ENCODE measurements around the gene ATXN10. TPM values are rescaled to one million over a fixed set of nuclear protein-coding genes. Genes with fewer than 3 reads are reported as not detected.
A peak's percentile ranks its signal among the peaks of the same experiment; 100 is the strongest.

ATXN10 gene
- total RNA-seq, 2 donors from 2014 or later, result 55.8 to 89.1 TPM

DNA sequence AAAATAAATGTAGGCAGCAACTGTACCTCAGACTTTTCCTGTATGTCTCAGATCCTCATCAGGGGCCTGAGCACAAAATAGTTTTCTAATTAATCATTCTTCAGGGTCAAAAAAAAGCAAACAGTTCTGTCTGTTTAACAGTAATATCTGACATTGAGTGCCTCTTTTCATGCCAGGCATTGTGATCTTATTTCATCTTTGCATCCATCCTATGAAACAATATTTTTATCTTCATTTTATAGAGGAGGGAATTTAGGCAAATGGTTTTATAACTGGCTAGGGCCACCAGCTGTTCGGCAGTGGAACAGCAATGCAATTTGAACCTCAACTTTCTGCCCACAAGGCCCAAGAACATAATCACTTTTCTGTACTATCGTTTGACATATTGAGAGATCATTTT is 159.8 kb downstream of the ATXN10 start:
- Mint-ChIP-seq H3K4me1 (no peaks in the 10 kb centered on the region), H3K27ac (no peak overlapping the region), H3K4me3 (no peak overlapping the region), H3K27me3 (no peaks in the 10 kb centered on the region), H3K9me3 (no peaks in the 10 kb centered on the region), H3K36me3 (ENCODE audit: low read depth) (peaks cover 28% of the 10 kb centered on the region)
- ATAC-seq (replicated peaks), result no peak

DNA sequence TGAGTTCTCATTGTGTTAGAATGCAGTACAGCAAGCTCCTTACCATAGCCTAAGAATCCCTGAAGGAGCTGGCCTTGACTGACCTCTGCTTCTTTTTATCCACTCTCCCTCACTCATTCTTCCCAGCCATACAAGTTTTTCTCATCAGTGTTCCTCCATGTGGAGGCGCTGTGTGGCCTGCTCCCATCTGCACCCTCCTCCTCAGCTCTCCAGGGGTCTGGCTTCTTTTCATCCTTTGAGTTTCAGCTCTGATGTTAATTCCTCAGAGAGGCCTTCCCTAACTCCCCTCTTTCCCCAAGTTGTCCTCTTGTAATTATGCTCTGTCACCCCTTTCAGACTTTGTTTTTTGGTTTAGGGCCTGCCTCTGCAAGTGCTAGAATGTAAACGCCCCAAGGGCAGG is 160.5 kb downstream of the ATXN10 start:
- no peaks in the 10 kb centered on the region for H3K4me1 Mint-ChIP-seq
- peaks cover 28% of the 10 kb centered on the region for H3K36me3 Mint-ChIP-seq (ENCODE audit: low read depth)
- no peaks in the 10 kb centered on the region for H3K9me3 Mint-ChIP-seq
- no peak overlapping the region for H3K4me3 Mint-ChIP-seq
- ATAC-seq (replicated peaks), result no peak
- H3K27me3 Mint-ChIP-seq, result no peaks in the 10 kb centered on the region
- peak overlapping the region; percentile 15 for H3K27ac Mint-ChIP-seq

DNA sequence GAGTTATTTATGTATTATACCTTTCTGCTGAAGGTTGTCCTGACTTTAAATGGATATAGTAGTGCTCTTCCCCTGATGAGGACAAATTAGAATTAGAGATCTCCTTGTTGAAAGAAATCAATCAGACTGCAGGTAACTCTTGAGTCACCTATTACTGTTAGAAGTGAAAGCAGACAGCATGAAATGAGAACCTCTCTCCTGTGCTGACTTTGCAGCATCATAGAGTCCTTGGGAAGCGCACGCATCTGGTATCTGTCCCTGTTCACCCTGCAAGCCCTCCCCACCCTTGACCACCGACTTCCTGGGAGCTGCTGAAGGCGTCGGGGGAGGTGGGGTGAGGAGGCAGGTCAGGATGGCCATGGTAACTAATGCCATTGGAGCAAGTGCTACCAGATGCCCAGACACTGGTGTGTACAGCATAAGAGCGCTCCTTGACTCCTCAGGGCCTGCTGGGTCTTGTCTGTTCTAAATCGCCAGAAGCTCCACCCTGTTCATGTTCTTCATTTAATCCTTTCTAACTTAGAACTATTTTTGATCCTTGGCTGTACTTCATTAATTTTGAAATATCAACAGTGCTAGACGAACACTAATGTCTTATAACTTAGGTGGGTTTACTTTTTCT is 161.4 kb downstream of the ATXN10 start:
- H3K9me3 Mint-ChIP-seq, result no peaks in the 10 kb centered on the region
- no peaks in the 10 kb centered on the region for H3K4me1 Mint-ChIP-seq

DNA sequence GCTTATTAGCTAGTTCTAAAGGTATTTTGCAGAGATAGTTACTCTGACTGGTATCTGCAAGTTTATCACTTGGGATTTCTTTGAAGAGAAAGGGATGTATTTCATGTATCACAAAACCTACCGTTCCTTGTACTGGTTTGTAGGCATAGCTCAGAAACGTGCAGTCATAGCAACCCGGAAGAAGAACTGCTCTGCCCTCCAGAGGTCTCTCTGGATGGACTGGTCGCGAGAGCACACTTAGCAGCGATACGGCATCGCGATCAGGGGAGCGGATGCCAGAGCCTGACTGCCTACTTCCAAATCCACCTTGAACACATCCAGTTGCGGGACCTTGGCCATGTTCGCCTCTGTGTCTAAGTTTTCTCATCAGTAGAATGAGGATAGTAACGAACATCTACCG is 162.0 kb downstream of the ATXN10 start:
- Mint-ChIP-seq H3K4me1 (no peaks in the 10 kb centered on the region), H3K36me3 (ENCODE audit: low read depth) (peaks cover 25% of the 10 kb centered on the region), H3K9me3 (no peaks in the 10 kb centered on the region), H3K27me3 (no peaks in the 10 kb centered on the region), H3K4me3 (no peak overlapping the region), H3K27ac (no peak overlapping the region)
- no peak for ATAC-seq (replicated peaks)

More for the DNA sequence above, 161.4 kb downstream of the ATXN10 start:
- no peak overlapping the region for H3K4me3 Mint-ChIP-seq
- no peak overlapping the region for H3K27ac Mint-ChIP-seq
- no peaks in the 10 kb centered on the region for H3K27me3 Mint-ChIP-seq
- H3K36me3 Mint-ChIP-seq (ENCODE audit: low read depth), result peaks cover 22% of the 10 kb centered on the region
- no peak for ATAC-seq (replicated peaks)

DNA sequence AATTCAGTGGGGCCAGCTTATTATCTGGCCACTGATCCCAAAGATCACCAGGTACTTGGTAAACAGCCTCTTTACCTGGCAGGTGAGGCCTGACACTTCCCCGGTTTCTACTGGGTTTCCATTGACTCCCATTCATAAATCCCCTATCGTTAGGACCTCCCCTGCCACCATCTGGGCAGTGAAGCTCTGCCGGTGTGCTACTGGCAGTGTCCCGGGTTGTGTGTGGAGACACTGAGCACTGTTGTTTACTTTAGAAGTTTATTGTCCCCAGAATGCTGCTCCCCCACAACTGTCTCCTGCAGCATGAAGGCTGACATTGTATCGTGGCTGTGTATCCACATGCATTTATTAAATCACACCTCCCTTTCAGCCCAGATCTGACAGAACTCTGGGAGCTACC is 162.6 kb downstream of the ATXN10 start:
- no peaks in the 10 kb centered on the region for H3K9me3 Mint-ChIP-seq
- no peak for ATAC-seq (replicated peaks)
- no peak overlapping the region for H3K27ac Mint-ChIP-seq
- H3K27me3 Mint-ChIP-seq, result no peaks in the 10 kb centered on the region
- no peak overlapping the region for H3K4me3 Mint-ChIP-seq
- H3K36me3 Mint-ChIP-seq (ENCODE audit: low read depth), result peaks cover 28% of the 10 kb centered on the region
- H3K4me1 Mint-ChIP-seq, result no peaks in the 10 kb centered on the region

DNA sequence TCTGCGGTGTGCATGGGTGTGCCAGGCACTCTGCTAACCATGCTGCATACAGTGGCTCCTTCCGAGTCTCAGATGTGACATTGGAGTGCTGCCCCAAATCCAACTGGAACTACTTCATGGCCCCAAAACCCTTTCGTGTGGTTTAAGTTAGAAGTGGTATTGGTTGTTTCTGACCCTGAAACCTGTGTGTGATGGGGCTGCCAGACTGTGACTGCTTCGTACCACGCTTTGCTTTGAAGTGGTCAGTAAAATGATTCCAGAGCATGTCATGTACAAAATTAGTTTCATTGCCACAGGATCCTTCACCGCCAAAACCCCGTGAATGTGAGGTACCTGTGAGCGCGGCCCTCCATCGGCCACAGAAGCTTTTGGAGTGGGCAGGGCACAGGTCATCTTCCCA is 163.2 kb downstream of the ATXN10 start:
- no peak overlapping the region for H3K4me3 Mint-ChIP-seq
- no peaks in the 10 kb centered on the region for H3K4me1 Mint-ChIP-seq
- no peaks in the 10 kb centered on the region for H3K27me3 Mint-ChIP-seq
- H3K36me3 Mint-ChIP-seq (ENCODE audit: low read depth), result peaks cover 34% of the 10 kb centered on the region
- ATAC-seq (replicated peaks), result no peak
- no peak overlapping the region for H3K27ac Mint-ChIP-seq
- H3K9me3 Mint-ChIP-seq, result no peaks in the 10 kb centered on the region

DNA sequence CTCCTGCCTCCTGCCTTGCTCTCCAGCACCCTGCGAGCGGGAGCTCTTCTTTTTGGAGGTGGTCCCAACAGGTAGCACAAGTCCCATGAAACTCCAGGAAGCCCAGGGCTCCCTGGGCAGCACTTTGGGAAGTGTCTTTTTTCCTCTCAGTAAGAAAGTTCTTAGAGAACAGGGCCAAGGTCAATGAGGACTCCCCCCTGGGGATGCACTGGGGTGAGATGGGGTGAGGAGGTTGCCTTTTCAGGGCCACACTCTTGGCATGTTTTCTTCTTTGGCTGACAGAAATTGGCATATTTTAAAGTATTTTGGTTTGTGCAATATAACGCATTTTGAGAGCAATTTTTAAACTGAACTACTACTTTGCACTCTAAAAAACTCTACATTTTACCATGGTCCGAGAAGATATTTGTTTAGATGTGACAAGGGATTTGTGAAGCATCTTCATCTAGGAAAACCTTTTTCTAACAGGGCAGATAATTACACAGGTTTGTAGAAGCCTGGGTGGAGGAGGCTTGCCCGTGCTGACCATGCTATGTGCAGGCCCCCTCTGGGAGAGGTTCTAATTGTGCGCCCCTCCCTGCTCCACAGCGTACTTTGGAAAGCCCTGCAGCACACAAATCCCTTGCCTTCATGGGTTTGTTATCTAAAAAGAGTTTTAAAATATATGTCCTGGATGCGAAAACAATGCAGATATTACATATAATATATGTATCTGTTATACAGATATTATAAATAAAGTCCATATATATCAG is 165.0 kb downstream of the ATXN10 start:
- Mint-ChIP-seq H3K36me3 (ENCODE audit: low read depth) (peaks cover 44% of the 10 kb centered on the region), H3K27ac (no peak overlapping the region), H3K27me3 (no peaks in the 10 kb centered on the region), H3K4me1 (no peaks in the 10 kb centered on the region), H3K4me3 (no peak overlapping the region), H3K9me3 (no peaks in the 10 kb centered on the region)
- no peak for ATAC-seq (replicated peaks)

DNA sequence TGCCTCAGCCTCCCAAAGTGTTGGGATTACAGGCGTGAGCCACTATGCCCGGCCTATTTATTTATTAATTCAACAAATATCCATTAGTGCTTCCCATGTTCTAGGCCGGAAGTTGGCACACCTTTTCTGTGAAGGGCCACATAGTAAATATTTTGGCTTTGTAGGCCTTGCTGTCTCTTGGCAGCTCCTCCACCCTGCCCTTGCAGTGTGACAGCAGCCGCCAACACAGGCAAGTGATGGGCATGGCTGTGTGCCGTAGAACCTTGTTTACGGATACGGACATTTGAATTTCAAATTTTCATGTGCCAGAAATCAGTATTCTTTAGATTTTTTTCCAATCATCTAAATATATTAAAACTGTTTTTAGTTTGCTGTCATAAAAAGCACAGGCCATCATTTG is 165.9 kb downstream of the ATXN10 start:
- H3K9me3 Mint-ChIP-seq, result no peaks in the 10 kb centered on the region
- no peak for ATAC-seq (replicated peaks)
- no peak overlapping the region for H3K4me3 Mint-ChIP-seq
- H3K27ac Mint-ChIP-seq, result no peak overlapping the region
- H3K4me1 Mint-ChIP-seq, result no peaks in the 10 kb centered on the region
- peaks cover 53% of the 10 kb centered on the region for H3K36me3 Mint-ChIP-seq (ENCODE audit: low read depth)
- no peaks in the 10 kb centered on the region for H3K27me3 Mint-ChIP-seq

DNA sequence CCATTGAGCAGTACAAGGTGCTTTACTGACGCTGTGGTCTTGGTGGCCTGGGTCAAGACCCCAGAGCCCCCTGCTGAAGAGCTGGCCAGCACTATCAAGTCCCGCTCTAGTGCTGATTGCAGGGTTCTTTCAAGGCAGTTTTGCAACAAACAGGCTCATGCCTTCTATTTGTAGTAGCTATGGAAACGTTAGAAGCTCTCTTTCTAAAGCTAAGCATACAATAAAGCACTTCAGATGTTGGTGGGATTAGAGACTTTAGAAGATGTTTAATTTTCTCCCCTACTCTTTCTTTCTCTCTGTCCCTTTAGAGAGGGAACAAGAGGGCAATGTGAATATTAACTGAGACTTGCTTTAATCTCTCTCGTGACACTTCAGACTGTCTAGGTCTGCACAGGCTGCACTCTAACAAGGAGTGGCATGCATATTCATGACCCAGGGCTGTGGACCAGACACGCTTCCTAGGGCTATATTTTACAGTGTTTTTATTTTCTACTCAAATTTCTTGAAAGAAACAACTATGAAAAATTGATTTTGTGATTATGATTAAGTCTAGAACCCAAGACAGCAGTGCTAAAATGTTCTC is 166.8 kb downstream of the ATXN10 start:
- no peaks in the 10 kb centered on the region for H3K4me1 Mint-ChIP-seq
- ATAC-seq (replicated peaks), result no peak
- peaks cover 55% of the 10 kb centered on the region for H3K36me3 Mint-ChIP-seq (ENCODE audit: low read depth)
- no peak overlapping the region for H3K4me3 Mint-ChIP-seq
- H3K27ac Mint-ChIP-seq, result no peak overlapping the region
- H3K27me3 Mint-ChIP-seq, result no peaks in the 10 kb centered on the region
- no peaks in the 10 kb centered on the region for H3K9me3 Mint-ChIP-seq

DNA sequence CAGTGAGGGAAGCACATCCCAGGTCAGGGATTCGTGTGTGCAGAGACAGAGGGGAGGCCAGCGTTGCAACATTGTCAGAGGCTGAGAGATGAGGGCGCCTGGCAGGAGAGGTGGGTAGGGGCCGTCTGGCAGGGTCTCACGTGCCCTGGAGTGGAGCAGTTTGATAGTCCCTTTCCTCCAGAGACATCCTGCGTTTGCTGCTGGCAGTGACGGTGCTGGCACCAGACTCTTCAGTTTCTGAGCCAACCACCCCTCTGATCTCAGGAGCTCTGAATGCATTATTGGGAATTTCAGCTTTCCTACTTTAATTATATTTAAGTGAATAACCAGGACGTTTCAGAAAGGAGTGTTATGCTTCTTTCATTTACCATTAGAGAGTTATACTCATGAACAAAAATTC is 168.8 kb downstream of the ATXN10 start:
- Mint-ChIP-seq H3K4me3 (no peak overlapping the region), H3K36me3 (ENCODE audit: low read depth) (peaks cover 73% of the 10 kb centered on the region), H3K9me3 (no peaks in the 10 kb centered on the region), H3K4me1 (no peaks in the 10 kb centered on the region), H3K27me3 (no peaks in the 10 kb centered on the region), H3K27ac (no peak overlapping the region)
- ATAC-seq (replicated peaks), result no peak

DNA sequence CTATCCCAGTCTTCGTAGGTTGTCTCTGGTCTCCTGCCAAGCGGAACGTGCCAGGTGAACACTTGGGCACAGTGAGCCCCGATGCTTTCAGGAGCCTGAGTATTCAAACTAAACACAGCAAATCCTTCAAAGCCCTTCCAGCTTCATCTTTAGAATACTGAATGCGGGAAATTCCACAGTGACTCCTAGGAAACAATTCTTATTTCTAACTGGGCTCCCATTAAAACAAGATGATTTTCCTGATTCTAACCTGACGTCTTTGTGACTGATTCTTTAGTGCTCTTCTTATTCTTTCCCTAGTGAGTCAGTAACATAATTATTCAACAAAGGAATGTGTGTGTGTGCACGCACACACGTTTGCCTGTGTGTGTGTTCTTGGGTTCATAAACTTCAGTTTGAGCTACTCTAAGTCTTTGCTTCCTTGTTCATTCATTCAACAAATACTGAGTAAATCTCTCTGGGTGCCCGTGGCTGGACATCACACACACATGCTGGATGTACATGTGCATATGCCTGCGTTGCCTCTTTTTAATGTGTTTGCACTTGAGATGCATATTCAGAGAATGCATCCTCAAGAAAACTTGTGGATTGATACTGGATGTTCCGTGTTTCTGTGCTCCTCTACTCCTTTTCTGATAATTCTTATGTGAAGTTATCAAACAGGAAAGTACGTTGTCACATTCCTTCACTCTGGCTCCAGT is 170.8 kb downstream of the ATXN10 start:
- no peak for ATAC-seq (replicated peaks)
- H3K27ac Mint-ChIP-seq, result no peak overlapping the region
- H3K4me3 Mint-ChIP-seq, result no peak overlapping the region
- H3K36me3 Mint-ChIP-seq (ENCODE audit: low read depth), result peaks cover 70% of the 10 kb centered on the region
- H3K9me3 Mint-ChIP-seq, result no peaks in the 10 kb centered on the region
- no peaks in the 10 kb centered on the region for H3K4me1 Mint-ChIP-seq
- no peaks in the 10 kb centered on the region for H3K27me3 Mint-ChIP-seq

DNA sequence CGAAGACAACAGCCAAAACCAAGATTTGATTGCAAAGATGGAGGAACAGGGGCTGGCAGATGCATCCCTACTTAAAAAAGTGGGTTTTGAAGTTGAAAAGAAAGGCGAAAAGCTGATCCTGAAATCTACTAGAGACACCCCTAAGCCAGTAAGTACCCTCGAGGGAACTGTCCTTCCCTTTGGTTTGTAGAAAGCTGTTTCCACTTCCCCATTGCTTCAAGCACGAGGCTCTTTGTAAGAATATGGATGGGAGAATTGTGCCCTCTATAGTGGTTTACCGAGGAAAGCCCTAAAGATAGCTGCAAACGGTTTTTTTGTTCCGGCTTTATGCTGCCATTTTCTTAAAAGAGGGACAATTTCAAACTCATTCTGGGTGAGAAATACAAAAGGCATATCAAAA is 171.4 kb downstream of the ATXN10 start:
- Mint-ChIP-seq H3K4me1 (no peaks in the 10 kb centered on the region), H3K27me3 (no peaks in the 10 kb centered on the region), H3K9me3 (no peaks in the 10 kb centered on the region), H3K36me3 (ENCODE audit: low read depth) (peaks cover 76% of the 10 kb centered on the region), H3K27ac (no peak overlapping the region), H3K4me3 (no peak overlapping the region)
- ATAC-seq (replicated peaks), result no peak

DNA sequence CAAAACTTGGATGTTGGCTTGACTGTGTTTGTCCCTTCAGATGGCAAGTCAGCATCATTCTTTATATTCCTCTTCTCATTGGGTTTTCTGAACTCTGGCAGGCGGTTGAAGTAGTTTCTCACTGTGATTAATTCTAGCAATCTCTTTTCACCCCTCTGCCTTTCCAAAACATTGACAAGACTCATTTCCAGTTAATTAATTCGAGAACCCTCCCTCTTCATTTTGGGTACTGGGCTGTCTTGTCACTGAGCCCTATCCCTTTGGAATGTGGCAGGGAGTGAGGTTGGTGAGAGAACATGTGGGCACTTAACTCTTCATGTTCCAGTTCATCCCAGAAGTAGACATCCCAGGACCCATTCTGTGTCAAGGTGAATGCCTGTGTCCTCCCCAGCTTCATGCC is 172.4 kb downstream of the ATXN10 start:
- Mint-ChIP-seq H3K27me3 (no peaks in the 10 kb centered on the region), H3K4me3 (no peak overlapping the region), H3K27ac (no peak overlapping the region), H3K36me3 (ENCODE audit: low read depth) (peaks cover 80% of the 10 kb centered on the region), H3K4me1 (no peaks in the 10 kb centered on the region), H3K9me3 (peaks cover 6% of the 10 kb centered on the region)
- ATAC-seq (replicated peaks), result no peak

DNA sequence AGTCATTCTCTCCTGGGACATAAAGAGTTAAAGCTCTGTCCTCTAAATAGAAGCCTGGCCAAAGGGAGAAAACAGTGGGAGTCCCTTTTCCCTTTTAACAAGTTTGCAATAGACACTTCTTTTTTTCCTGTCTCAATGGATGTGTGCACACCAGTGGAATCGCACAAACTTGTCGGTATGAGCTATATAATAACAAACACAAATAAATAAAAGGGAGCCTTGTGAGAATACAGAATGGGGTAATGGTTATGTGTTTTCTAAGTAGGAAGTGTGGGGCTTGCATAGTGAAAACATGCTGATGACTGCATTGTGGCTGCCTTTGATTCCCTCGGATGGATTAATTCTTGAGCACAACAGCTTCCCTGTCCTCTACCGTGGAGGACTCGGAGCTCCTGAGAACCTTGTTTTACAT is 173.4 kb downstream of the ATXN10 start:
- Mint-ChIP-seq H3K27me3 (no peaks in the 10 kb centered on the region), H3K9me3 (peaks cover 10% of the 10 kb centered on the region), H3K27ac (no peak overlapping the region), H3K4me1 (no peaks in the 10 kb centered on the region), H3K4me3 (no peak overlapping the region), H3K36me3 (ENCODE audit: low read depth) (peaks cover 82% of the 10 kb centered on the region)
- no peak for ATAC-seq (replicated peaks)

DNA sequence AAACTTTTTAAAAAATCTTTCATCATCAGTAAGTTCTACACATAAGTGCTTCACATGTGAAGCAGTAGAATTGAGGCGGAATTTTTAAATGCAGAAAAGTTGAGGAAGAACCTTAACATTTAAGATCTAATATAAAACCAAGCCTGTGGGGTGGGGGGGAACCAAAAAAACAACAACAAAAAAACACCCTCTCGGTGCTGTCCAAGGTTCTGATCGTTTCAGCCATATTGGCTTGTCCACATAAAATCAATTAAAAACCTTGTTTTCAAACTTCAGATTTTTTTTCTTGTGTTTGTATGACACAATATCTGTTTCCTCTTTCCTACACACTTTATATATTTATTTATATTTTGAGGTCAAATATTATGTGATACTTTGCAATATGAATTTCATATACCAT is 175.3 kb downstream of the ATXN10 start:
- Mint-ChIP-seq H3K9me3 (peaks cover 16% of the 10 kb centered on the region), H3K27ac (no peak overlapping the region), H3K27me3 (no peaks in the 10 kb centered on the region), H3K36me3 (ENCODE audit: low read depth) (peaks cover 90% of the 10 kb centered on the region), H3K4me1 (no peaks in the 10 kb centered on the region), H3K4me3 (no peak overlapping the region)
- ATAC-seq (replicated peaks), result no peak

Measured in activated T-helper 17 cell treated with anti-CD3 and anti-CD28 coated beads, Interleukin-2, amount 50 U/mL, for 72 hours (primary cell).